Type B pancreatic cell (in vitro differentiated cells): Measurements from ENCODE around the gene PEAK1. TPM values are rescaled to one million over a fixed set of nuclear protein-coding genes. Genes with fewer than 3 reads are reported as not detected.

Experiments used
- DNase-seq: peaks from one replicate; pipeline ENCODE4 v3.0.0; 2021; ENCODE audit warnings: mixed read lengths; ENCODE audit not compliant: unreplicated experiment; ENCODE audit errors: extremely low spot score
- H3K27ac Mint-ChIP-seq: 2 replicates; pipeline ENCODE4 v1.8.0; 2021; ENCODE audit warnings: mild to moderate bottlenecking, mixed read lengths
- H3K27me3 Mint-ChIP-seq: 2 replicates; pipeline ENCODE4 v1.8.0; 2021; ENCODE audit warnings: mixed read lengths
- H3K36me3 Mint-ChIP-seq: 2 replicates; pipeline ENCODE4 v1.8.0; 2021; ENCODE audit warnings: mixed read lengths
- H3K4me1 Mint-ChIP-seq: one replicate; pipeline ENCODE4 v1.8.0; 2021; ENCODE audit warnings: mixed read lengths; ENCODE audit not compliant: unreplicated experiment
- H3K4me3 Mint-ChIP-seq: 2 replicates; pipeline ENCODE4 v1.8.0; 2021; ENCODE audit warnings: mild to moderate bottlenecking, mixed read lengths
- H3K9me3 Mint-ChIP-seq: 2 replicates; pipeline ENCODE4 v1.8.0; 2021; ENCODE audit warnings: mixed read lengths
- total RNA-seq: library from RNA; stranded (reverse); gene quantifications from 2 replicates; pipeline ENCODE4 v1.2.1, GENCODE V29; 2021; ENCODE audit warnings: low replicate concordance
- TF ChIP-seq, protein P1 (sequence below): fragments of 200-600 bp; sonication (generic); conservative IDR thresholded peaks from 2 replicates; pipeline ENCODE4 v1.5.0; 2021; ENCODE audit warnings: antibody characterized with exemption, mild to moderate bottlenecking

The PEAK1 gene
- total RNA-seq, 1 donor from 2014 or later: 35.0 TPM

DNA sequence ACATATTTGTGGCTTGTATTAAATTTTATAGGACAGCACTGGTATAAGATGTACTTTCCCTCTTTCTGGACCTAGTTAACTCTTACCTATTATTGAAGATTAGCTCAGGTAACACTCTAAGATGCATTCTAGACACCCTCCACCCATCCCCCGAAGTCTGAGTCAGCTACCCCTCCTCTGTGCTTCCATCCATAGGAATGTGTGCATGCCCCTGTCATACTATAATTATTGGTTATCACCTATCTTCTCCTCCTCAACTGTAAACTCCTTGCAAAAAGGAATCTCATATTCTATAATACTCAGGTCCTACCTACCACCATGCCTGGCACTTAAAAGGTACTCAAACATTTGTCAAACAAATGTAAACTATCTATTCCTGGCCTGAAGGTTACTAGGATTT is 3.0 kb downstream of the PEAK1 start:
- no peak for DNase-seq
- Mint-ChIP-seq H3K9me3 (no peaks in the 10 kb centered on the region), H3K27ac (no peak overlapping the region), H3K4me3 (peak overlapping the region; percentile 40), H3K36me3 (no peaks in the 10 kb centered on the region), H3K4me1 (peaks cover 20% of the 10 kb centered on the region), H3K27me3 (no peaks in the 10 kb centered on the region)
- TF ChIP-seq, protein P1, sequence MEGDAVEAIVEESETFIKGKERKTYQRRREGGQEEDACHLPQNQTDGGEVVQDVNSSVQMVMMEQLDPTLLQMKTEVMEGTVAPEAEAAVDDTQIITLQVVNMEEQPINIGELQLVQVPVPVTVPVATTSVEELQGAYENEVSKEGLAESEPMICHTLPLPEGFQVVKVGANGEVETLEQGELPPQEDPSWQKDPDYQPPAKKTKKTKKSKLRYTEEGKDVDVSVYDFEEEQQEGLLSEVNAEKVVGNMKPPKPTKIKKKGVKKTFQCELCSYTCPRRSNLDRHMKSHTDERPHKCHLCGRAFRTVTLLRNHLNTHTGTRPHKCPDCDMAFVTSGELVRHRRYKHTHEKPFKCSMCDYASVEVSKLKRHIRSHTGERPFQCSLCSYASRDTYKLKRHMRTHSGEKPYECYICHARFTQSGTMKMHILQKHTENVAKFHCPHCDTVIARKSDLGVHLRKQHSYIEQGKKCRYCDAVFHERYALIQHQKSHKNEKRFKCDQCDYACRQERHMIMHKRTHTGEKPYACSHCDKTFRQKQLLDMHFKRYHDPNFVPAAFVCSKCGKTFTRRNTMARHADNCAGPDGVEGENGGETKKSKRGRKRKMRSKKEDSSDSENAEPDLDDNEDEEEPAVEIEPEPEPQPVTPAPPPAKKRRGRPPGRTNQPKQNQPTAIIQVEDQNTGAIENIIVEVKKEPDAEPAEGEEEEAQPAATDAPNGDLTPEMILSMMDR: no peak

DNA sequence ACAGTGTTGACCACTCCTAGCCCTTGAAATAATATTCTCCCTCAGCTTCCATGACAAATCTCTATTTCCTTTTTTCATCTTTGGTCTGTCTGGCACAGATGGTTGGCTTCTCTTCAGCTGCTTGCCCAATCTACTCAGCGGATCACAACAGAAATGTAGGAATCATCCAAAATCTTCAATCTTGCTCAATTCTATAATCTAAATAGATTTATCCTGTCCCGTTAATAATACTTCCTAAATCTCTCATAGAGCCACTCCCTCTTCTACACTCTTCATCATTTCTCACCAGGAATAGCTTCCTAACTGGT is 3.8 kb downstream of the PEAK1 start:
- Mint-ChIP-seq H3K4me1 (peaks cover 18% of the 10 kb centered on the region), H3K9me3 (no peaks in the 10 kb centered on the region), H3K4me3 (no peak overlapping the region), H3K27me3 (no peaks in the 10 kb centered on the region), H3K27ac (no peak overlapping the region), H3K36me3 (no peaks in the 10 kb centered on the region)
- TF ChIP-seq, protein P1: no peak
- DNase-seq: no peak

DNA sequence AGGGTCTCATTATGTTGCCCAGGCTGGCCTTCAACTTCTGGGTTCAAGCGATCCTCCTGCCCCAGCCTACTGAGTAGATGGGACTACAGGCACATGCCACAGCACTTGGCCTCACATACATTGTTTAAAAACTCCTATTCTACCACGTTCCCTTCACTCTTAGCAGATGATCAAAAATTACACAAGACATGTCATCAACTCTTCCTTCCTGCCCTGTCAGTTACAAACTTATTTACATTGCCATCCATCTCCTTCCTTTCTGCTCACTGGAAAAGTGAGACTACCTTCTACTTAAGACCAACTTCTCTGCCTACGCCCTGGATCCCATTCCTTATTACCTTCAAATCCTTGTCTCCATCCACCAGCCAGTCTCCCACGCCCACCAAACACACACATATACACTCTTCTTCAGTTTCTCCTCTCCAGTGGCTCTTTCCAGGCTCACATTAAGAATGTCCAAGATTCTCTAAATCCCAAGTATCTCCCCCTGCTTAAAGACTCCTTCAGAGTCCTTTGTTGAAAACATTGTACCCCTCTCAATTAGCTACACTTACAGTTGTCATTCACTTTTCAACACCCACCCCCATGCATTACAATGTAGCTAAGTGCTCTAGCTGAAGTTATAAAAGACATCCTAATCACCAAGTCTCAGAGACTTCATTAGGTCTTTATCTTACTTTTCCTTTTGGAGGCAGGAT is 4.3 kb downstream of the PEAK1 start:
- Mint-ChIP-seq H3K4me1 (peaks cover 18% of the 10 kb centered on the region), H3K4me3 (no peak overlapping the region), H3K9me3 (no peaks in the 10 kb centered on the region), H3K27me3 (no peaks in the 10 kb centered on the region), H3K27ac (no peak overlapping the region), H3K36me3 (no peaks in the 10 kb centered on the region)
- DNase-seq: no peak
- TF ChIP-seq, protein P1: no peak

DNA sequence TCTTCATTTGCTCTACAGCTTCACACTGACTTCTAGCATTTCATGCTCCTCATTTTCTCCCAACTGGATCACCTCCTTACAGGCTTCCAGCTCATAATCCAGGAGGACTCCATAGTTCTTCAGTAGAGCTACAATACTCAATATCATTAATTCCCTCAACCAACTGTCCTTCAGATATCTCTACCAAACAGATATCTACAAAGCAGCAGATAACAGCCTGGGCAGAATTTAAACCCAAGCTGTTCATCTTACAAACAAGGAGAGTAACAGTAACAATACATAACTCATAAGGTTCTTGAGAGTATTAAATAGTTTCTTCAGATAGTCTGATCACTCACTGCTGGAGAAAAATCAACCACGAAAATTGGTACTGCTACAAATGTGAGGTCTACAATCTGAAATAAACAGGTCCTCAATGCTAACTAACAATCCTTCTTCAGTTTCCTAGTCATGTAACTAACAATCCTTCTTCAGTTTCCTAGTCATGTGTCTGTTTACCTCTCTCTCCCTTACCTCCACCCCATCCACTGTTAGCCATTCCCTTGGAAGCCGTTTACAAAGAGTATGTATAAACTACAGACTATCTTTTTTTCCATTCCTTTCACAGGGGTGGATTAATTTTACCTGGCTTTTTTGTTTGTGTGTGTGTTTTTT is 5.0 kb downstream of the PEAK1 start:
- Mint-ChIP-seq H3K9me3 (no peaks in the 10 kb centered on the region), H3K4me1 (peaks cover 18% of the 10 kb centered on the region), H3K4me3 (no peak overlapping the region), H3K27ac (no peak overlapping the region), H3K27me3 (no peaks in the 10 kb centered on the region), H3K36me3 (no peaks in the 10 kb centered on the region)
- DNase-seq: no peak
- TF ChIP-seq, protein P1: no peak

DNA sequence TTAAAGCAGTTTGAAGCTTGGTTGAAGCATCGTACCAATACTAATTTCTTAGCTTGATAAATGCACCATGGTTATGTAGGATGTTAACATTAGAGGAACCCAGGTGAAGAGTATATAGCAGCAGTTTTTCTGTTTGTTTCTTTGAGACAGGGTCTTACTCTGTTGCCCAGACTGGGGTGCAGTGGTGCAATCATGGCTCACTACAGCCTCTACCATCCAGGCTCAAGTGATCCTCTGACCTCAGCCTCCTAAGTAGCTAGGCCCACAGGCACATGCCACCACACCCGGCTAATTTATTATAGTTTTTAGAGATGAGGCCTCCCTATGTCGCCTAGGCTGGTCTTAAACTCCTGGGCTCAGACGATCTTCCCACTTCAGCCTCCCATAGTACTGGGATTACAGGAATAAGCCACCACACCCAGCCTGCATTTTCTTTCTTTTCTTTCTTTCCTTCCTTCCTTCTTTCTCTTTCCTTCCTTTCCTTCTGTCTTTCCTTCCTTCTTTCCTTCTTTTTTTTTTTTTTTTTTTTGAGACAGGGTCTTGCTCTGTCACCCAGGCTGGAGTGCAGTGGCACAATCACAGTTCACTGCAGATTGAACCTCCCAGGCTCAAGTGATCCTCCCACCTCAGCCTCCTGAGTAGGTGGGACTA is 6.1 kb downstream of the PEAK1 start:
- Mint-ChIP-seq H3K9me3 (no peaks in the 10 kb centered on the region), H3K4me1 (peaks cover 19% of the 10 kb centered on the region), H3K27ac (no peak overlapping the region), H3K36me3 (no peaks in the 10 kb centered on the region), H3K27me3 (no peaks in the 10 kb centered on the region), H3K4me3 (no peak overlapping the region)
- TF ChIP-seq, protein P1: no peak
- no peak for DNase-seq
